GM18870 (cell line): ENCODE data around the gene ZNF587.
A peak's percentile ranks its signal among the peaks of the same experiment; 100 is the strongest.
"Not testable (repeated sequence)": the region's sequence is repeated elsewhere in the genome, so short reads cannot be mapped to it uniquely, and the experiment has no call there.

Experiments used
- ATAC-seq: cut with Tn5 transposase; IDR thresholded peaks from one replicate; pipeline ENCODE4 v1.9.1; 2021; ENCODE audit warnings: moderate library complexity; ENCODE audit not compliant: unreplicated experiment

The ZNF587 gene

GRCh38 chr19:57849666-57850473 is at the start of gene ZNF587:
Gene ZNF587, plus strand, starts transcription at chr19:57849859. Its CDS starts 180 bp downstream, at chr19:57850039.
- ATAC-seq = peak; percentile 84

- no peak for ATAC-seq
These were observed 49.0 kb upstream of the ZNF587 start for GRCh38 chr19:57800696-57801095.

- ATAC-seq = no peak
These were observed 47.4 kb upstream of the ZNF587 start for GRCh38 chr19:57802269-57802668.

- no peak for ATAC-seq
These were observed 46.4 kb upstream of the ZNF587 start for GRCh38 chr19:57803265-57803593.

GRCh38 chr19:57803594-57804325 is 45.9 kb upstream of the ZNF587 start:
- no peak for ATAC-seq

- no peak for ATAC-seq
These were observed 42.1 kb upstream of the ZNF587 start for GRCh38 chr19:57807541-57807940.

GRCh38 chr19:57810410-57811295 is 39.0 kb upstream of the ZNF587 start:
- not testable (repeated sequence) for ATAC-seq

GRCh38 chr19:57812226-57812625 is 37.4 kb upstream of the ZNF587 start:
- ATAC-seq = no peak

- not testable (repeated sequence) for ATAC-seq
These were observed 36.5 kb upstream of the ZNF587 start for GRCh38 chr19:57812975-57813820.

GRCh38 chr19:57813919-57814504 is 35.6 kb upstream of the ZNF587 start:
- ATAC-seq = no peak

- peak; percentile 64 for ATAC-seq
These were observed 35.0 kb upstream of the ZNF587 start, which contains the start of gene ZNF552 for GRCh38 chr19:57814505-57815246. Gene ZNF552, minus strand, starts transcription at chr19:57814913. Its CDS starts 170 bp downstream, at chr19:57814743.

GRCh38 chr19:57815247-57816075 is 34.2 kb upstream of the ZNF587 start:
- ATAC-seq = no peak

- no peak for ATAC-seq
These were observed 33.0 kb upstream of the ZNF587 start for GRCh38 chr19:57816652-57817051.

- ATAC-seq = no peak
These were observed 31.7 kb upstream of the ZNF587 start for GRCh38 chr19:57817976-57818375.

- ATAC-seq = no peak
These were observed 31.3 kb upstream of the ZNF587 start for GRCh38 chr19:57818378-57818777.

- peak; percentile 70 for ATAC-seq
These were observed 30.0 kb upstream of the ZNF587 start for GRCh38 chr19:57819475-57820148.

GRCh38 chr19:57820599-57820998 is 29.1 kb upstream of the ZNF587 start:
- no peak for ATAC-seq

GRCh38 chr19:57821095-57821494 is 28.6 kb upstream of the ZNF587 start:
- not testable (repeated sequence) for ATAC-seq
